Lung (tissue), 12 donors: ENCODE measurements around the gene KIF14. TPM values are rescaled to one million over a fixed set of nuclear protein-coding genes. Genes with fewer than 3 reads are reported as not detected.
"Not testable (repeated sequence)": the region's sequence is repeated elsewhere in the genome, so short reads cannot be mapped to it uniquely, and the experiment has no call there.

Experiments used
- ATAC-seq: fragments of 200-7000 bp; cut with Tn5 transposase; one replicate; pipeline ENCODE4 v1.9.1; 2020; ENCODE audit warnings: moderate number of reproducible peaks; ENCODE audit not compliant: insufficient read depth, low FRiP score
- DNase-seq, 3 donors: peaks; one replicate each; pipeline ENCODE4 v3.0.0-alpha.2; 2013 to 2017
- H3K27ac ChIP-seq, 2 donors: one replicate each; pipeline ENCODE4 v1.5.1; 2013; ENCODE audit warnings: mild to moderate bottlenecking in 2 of 2, moderate library complexity in 2 of 2, control low read depth in 1 of 2, inconsistent platforms in 1 of 2, low read depth in 1 of 2, low read length in 1 of 2
- H3K27me3 ChIP-seq, 3 donors: one replicate each; pipeline ENCODE4 v1.5.1; 2013; ENCODE audit warnings: low read length in 2 of 3; ENCODE audit not compliant: control insufficient read depth in 3 of 3, insufficient read depth in 3 of 3
- H3K36me3 ChIP-seq, 4 donors: one replicate each; pipeline ENCODE4 v1.5.1; 2013; ENCODE audit warnings: low read length in 4 of 4, mild to moderate bottlenecking in 1 of 4, moderate library complexity in 1 of 4; ENCODE audit not compliant: control insufficient read depth in 4 of 4, insufficient read depth in 4 of 4
- H3K4me1 ChIP-seq, 5 donors: one replicate each; pipeline ENCODE4 v1.5.1; 2013; ENCODE audit warnings: low read length in 5 of 5, mild to moderate bottlenecking in 2 of 5, moderate library complexity in 1 of 5; ENCODE audit not compliant: control insufficient read depth in 5 of 5, insufficient read depth in 5 of 5
- H3K4me3 ChIP-seq: one replicate; pipeline ENCODE4 v1.5.1; 2013; ENCODE audit warnings: mild to moderate bottlenecking, control low read depth, moderate library complexity
- H3K9ac ChIP-seq, 2 donors: one replicate each; pipeline ENCODE4 v1.5.1; 2013; ENCODE audit warnings: low read length in 2 of 2, control low read depth in 1 of 2; ENCODE audit not compliant: insufficient read depth in 1 of 2
- H3K9me3 ChIP-seq, 4 donors: one replicate each; pipeline ENCODE4 v1.5.1; 2013; ENCODE audit warnings: low read length in 3 of 4, mild to moderate bottlenecking in 1 of 4, moderate library complexity in 1 of 4; ENCODE audit not compliant: control insufficient read depth in 4 of 4, insufficient read depth in 3 of 4
- CTCF ChIP-seq: IDR thresholded peaks from 2 replicates; pipeline ENCODE4 v1.5.1; 2012; ENCODE audit warnings: mild to moderate bottlenecking; ENCODE audit errors: control extremely low read depth, extremely low read depth
- WGBS, 2 donors: extraction: QIAGEN DNeasy Blood & Tissue Kit; methylation state at CpG; one replicate each; pipeline ENCODE4 v1.1.7; 2013; 5-methylcytosine and 5-hydroxymethylcytosine counted together
- polyA plus RNA-seq, 2 donors: library from polyadenylated mRNA; stranded (reverse); fragments of 200-250 nt; gene quantifications; one replicate each; pipeline ENCODE4 v1.2.1, GENCODE V29; 2013
- total RNA-seq, 2 donors: library from RNA; depleted of rRNA in 1 of 2; stranded (reverse); fragments of >200 nt in 1 of 2; gene quantifications; one replicate each; pipeline ENCODE4 v1.2.1, GENCODE V29; 2014 to 2021
- donor health status: control.
- donor health status: control.
- donor health status: Bipolar disorder and iron deficiency.
- donor health status: healthy.
- donor health status: DM: yes; HTN: yes; CAD: no.

Gene KIF14
- total and polyA plus RNA-seq, 4 donors, result 0.16 to 2.5 (median 0.32) TPM

- TF ChIP-seq CTCF, result no peak
- DNase-seq, result peak in 2 of 3 donors; percentile 45 to 68
These were observed 61.6 kb downstream of the KIF14 start for GRCh38 chr1:200558866-200559459.

GRCh38 chr1:200556002-200556401 is 64.5 kb downstream of the KIF14 start:
- no peak for TF ChIP-seq CTCF
- Histone ChIP-seq H3K27me3 (no peaks in the 10 kb centered on the region), H3K36me3 (no peaks in the 10 kb centered on the region), H3K9me3 (no peaks in the 10 kb centered on the region), H3K4me1 (no peaks in the 10 kb centered on the region), H3K4me3 (no peak overlapping the region), H3K9ac (no peak overlapping the region), H3K27ac (no peak overlapping the region)
- peak in 1 of 3 donors; percentile 13 for DNase-seq
- ATAC-seq, result no peak

More at GRCh38 chr1:200558866-200559459, 61.6 kb downstream of the KIF14 start:
- Histone ChIP-seq H3K9me3 (no peaks in the 10 kb centered on the region), H3K27me3 (no peaks in the 10 kb centered on the region), H3K36me3 (no peaks in the 10 kb centered on the region), H3K4me3 (no peak overlapping the region), H3K27ac (no peak overlapping the region), H3K9ac (no peak overlapping the region), H3K4me1 (no peaks in the 10 kb centered on the region)
- no peak for ATAC-seq
- 49 to 82% methylated on average over 2 of the region's 2 CpGs for WGBS, 2 donors

- ATAC-seq, H3K36me3 ChIP-seq, H3K4me3 ChIP-seq, H3K9ac ChIP-seq, H3K27me3 ChIP-seq, H3K9me3 ChIP-seq, DNase-seq, H3K4me1 ChIP-seq, H3K27ac ChIP-seq: not testable (repeated sequence)
- 97% methylated on average over 6 of the region's 6 CpGs for WGBS, 2 donors
These were observed 67.8 kb downstream of the KIF14 start for GRCh38 chr1:200552737-200553136.

- H3K4me3 ChIP-seq, result no peak overlapping the region
- no peaks in the 10 kb centered on the region for H3K9me3 ChIP-seq
- no peaks in the 10 kb centered on the region for H3K4me1 ChIP-seq
- H3K36me3 ChIP-seq, result no peaks in the 10 kb centered on the region
- no peak overlapping the region for H3K27ac ChIP-seq
- no peak for DNase-seq
- no peak for TF ChIP-seq CTCF
- no peak for ATAC-seq
- no peaks in the 10 kb centered on the region for H3K27me3 ChIP-seq
- H3K9ac ChIP-seq, result no peak overlapping the region
These were observed 70.2 kb downstream of the KIF14 start for GRCh38 chr1:200550367-200550766.
